H54 (cell line): ENCODE data around the gene C10orf71.

Source experiments
- DNase-seq: peaks from one replicate; pipeline ENCODE4 v3.0.0; 2011; ENCODE audit warnings: low spot score, mixed read lengths; ENCODE audit not compliant: insufficient read length
- FAIRE-seq: peaks from 3 replicates; lab custom pipeline; 2011; peaks lifted over from hg19 to GRCh38; lab: Jason Lieb, UNC
- POLR2A ChIP-seq: IDR thresholded peaks from 2 replicates; pipeline ENCODE4 v1.6.1; 2011; ENCODE audit warnings: low read depth, mild to moderate bottlenecking, low read length

C10orf71 gene, protein sequence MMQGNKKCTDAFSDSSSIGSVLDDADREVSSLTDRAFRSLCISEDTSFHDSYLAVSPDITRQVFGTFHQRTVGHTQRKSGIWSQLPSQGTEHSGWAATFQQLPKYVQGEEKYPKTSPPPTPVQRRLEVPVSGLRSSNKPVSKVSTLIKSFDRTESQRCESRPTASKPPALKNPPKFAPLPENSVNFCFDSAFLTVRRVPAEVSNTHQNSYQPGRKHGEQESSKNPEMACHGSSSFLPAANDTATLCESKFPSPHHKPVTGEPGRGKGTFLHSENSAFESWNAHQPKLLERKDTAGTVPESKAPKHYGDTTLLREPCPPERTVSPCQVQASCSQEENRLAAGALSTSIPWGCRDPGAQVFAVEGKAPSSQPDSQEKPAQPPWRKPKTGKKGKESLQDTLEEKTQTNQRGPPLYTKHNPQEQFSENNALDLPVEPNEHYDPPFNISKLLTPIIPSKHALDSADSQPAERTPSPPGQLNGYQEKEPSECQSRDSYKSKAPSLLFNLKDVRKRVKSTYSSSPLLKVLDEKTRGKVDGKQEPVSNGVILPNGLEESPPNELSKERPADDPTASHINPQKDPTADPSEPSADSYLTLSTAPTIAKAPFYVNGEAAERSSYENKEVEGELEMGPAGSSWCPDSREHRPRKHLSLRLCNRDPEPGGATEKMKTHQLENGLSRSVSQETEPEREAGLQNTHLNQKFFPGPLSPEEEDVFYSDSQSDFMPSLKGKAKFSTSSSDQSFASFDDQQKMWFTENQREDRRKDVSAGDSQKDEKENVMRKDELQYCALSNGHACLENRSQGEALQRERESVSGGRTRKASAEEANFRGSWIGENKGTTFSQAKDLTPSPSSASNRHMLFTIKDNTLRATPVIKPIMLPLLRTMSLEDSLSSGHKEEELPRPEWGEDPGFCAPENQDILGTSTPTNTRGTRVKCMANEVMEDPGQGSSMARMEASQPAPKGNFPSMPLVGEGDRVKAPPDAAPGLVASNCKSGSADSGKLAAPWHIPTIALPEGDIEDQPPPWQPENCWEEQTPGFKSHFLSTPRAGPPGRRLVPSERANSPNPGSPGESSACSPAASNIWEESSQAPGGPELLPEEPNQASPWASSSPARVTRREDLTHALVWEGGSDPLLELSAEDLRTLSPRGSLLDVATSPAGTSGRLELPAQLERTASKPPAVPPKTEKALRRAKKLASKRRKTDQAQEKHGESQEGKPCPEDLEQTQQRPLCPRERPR (N-terminal part only)

DNA sequence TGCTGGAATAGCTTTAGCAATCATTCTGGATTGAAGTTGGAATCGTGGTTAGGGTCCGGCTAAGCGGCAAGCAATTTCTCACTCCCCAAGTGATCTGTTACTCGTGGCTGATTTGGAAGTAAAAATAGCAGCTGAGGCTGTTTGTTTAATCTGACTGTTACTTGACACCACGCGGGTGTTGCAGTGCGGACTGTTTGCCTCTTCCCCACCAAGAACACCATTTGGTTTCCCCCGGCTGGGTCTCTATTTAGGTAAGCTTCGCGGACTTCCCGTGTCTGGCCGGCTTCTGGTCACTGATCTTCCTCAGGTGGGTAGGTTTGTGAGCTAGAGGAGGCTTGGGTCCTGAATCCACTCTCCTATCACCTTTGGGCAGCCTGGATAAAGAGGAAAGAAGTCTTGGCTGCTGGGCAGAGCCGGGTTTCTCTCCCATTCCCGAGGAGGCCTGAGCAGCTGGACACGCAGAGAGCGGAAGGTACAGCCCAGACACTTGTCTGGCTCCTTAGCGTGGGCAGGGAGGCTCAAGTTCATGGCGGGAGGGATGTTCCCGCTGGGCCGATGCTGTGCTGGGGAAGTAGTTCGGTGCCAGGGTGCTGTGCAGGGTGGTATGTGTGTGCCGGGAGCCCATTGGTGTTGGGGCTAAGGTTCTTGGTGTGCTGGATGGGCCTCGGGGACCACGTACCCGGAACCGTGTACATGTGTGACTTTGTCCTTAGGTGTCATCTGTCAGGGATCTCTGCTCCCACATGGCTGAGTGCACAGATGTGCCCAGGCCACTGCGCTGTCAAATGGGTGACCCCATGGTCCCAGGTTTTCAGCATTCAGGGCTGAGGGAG lies at the start of gene C10orf71:
C10orf71 (plus strand) TSS at position 188 of the 833 bp plus-strand sequence. CDS start 23,376 bp downstream, outside the sequence.
- no peak for FAIRE-seq
- no peak for TF ChIP-seq POLR2A
- DNase-seq = no peak

DNA sequence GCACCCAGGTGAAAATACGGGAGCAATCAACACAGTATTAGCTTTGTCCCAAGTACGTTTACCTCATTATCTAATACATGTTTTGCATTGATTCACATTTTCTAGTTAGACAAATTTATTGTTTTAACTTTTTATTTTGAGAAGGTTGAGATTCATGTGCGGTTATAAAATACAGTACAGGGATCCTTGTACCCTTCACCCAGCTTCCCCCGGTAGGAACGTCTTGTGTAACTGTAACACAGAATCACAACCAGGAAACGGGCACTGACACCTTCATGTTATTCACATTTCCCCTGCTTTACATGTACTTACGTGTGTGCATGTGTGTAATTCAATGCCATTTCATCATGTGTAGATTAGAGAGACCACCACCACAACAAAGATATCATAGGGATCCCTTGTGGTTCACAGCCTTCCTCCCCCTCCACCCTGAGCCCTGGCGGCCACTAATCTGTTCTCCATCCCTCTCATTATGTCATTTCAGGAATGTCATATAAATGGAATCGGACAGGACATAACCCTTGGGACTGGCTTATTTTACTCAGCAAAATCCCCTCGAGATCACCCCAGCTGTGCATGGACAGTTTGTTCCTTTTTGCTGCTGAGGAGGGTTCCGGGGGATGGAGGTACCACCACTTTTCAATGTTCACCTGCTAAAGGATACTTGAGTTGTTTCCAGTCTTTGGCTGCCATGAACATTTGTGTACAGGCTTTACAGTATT lies 46.5 kb upstream of the C10orf71 start:
- FAIRE-seq = no peak
- TF ChIP-seq POLR2A = no peak
- no peak for DNase-seq

DNA sequence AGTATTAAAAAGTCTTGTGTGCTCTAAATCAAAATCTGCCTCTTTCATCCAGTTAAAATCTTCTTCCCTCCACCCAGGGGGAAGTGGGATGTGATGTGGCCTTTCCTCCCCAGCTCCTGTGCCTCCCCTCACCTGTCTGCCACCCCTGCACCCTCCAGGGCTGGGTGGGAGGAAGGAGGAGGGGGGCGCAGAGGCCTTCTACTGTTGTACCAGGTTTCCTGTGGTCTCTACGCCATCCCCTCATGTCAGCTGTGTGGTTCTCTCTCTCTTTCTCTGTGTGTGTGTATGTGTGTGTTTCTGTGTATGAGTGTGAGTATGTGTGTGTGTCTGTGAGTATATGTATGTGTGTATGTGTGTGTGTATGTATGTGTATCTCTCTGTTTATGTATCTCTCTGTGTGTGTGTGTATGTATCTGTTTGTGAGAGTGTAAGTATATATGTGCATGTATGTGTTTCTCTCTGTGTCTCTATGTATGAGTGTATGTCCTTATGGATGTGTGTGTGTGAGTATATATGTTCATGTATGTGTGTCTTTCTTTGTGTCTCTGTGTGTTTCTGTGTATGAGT lies 45.5 kb upstream of the C10orf71 start:
- no peak for TF ChIP-seq POLR2A
- FAIRE-seq (no peak), DNase-seq (no peak)

DNA sequence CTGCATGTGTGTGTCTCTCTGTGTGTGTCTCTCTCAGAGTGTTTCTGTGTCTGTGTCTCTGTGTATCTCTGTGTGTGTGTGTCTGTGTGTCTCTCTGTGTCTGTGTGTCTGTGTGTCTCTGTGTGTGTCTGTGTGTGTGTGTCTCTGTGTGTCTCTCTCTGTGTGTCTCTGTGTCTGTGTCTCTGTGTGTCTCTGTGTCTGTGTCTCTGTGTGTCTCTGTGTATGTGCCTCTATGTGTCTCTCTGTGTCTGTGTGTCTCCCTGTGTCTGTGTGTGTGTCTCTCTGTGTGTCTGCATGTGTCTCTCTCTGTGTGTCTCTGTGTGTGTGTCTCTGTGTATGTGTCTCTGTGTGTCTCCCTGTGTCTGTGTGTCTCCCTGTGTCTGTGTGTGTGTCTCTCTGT lies 44.8 kb upstream of the C10orf71 start:
- FAIRE-seq (no peak), DNase-seq (no peak)
- TF ChIP-seq POLR2A = no peak

DNA sequence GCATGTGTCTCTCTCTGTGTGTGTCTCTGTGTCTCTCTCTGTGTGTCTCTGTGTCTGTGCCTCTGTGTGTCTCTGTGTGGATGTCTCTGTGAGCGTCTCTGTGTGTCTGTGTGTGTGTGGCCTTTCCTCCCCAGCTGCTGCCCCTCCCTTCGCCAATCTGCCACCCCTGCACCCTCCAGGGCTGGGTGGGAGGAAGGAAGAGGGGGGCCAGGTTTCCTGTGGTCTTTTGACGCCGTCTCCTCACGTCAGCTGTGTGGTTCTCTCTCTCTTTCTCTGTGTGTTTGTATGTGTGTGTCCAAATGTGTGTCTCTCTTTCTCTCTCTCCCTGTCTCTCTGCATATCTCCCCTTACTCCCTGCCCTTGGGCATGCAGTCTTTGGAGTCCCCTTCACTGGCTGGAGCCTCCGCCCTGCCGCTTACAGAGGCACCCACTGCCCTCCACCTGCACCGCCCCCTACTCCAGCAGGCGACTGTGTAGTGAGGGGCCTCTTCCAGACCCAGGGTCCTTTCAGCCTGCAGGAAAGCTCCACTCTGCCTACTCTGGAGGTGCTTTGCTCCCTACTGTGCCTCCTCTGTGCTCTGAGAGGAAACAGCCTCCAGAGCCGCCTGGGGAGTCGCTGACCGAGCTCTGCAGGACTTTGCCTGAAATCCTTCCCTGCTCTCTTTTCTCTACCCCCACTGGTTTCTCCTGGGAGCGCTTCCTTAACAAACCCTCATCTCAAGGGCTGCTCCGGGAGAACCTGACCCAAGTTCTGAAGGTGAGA lies 44.2 kb upstream of the C10orf71 start:
- DNase-seq (no peak), FAIRE-seq (no peak)
- TF ChIP-seq POLR2A = no peak

DNA sequence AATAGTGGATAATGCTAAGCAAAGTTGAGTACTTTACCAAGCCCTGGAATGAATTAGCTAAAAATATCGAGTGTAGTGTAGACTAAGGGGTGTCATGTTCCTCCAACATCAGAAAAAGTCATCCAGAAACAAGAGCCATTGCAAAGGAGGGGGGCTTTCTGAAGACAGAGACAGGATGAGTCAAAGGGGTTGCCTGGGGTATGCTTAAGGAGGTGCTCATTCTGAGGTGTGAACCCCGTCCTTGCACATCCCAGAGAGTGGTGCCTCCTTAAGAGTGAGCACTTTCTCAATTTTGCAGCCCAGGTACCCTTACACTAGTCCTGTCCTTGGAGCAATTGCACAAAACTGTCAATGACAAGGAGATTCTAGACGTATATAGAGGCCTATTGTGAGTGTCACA lies 43.1 kb upstream of the C10orf71 start:
- TF ChIP-seq POLR2A = no peak
- FAIRE-seq = no peak
- DNase-seq = no peak

DNA sequence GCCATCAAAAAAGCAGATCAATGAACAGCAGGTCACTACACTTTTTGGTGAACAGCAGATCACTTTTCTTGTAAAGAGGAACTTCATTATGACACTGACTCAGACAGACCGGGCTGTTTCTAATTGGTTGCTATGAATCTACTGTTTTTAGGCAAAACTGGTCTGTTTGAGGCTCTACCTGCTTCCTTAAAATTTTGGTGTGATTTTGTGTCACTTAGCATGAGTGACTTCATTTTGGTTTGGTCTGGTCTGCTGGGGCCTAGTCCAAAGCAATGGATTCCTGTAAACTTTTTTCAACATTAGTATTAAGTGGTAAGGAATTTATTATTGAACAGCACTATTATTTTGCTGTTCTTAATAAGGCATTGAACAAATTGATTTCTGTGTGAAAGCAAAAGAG lies 41.8 kb upstream of the C10orf71 start:
- TF ChIP-seq POLR2A = no peak
- DNase-seq (no peak), FAIRE-seq (no peak)

DNA sequence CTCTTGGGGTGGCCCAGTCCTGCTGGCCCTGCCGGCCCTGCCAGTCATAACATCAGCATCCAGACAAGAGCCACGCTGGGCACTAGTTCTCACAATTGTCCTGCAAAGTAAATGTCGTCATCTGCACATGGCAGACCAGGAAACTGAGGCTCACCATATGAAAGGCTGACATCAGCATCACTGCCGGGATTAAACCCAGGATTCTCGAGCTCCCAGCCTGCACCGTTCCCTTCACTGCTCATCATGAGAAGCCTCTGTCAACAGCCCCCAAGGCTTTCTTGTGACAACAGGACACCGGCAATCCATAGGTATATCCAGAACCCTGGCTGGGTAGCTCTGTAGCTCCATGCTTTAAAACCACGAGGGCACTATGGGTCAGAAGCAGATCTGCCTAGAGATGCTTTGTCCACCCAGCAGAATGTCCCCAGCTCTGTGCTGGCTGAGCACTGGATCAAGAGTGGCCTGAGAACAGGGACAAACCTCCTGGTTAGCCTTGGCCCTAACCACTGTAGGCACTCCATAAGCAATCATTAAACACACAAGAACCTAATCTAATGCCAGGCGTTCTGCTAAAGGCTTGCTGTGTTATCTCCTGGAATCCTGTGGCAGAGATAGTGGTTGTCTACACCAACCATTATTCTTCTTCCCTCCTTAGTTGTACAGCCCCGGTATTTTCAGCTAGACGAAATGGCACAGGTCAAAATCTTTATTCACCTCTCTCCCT lies 41.2 kb upstream of the C10orf71 start:
- no peak for TF ChIP-seq POLR2A
- FAIRE-seq (no peak), DNase-seq (no peak)

DNA sequence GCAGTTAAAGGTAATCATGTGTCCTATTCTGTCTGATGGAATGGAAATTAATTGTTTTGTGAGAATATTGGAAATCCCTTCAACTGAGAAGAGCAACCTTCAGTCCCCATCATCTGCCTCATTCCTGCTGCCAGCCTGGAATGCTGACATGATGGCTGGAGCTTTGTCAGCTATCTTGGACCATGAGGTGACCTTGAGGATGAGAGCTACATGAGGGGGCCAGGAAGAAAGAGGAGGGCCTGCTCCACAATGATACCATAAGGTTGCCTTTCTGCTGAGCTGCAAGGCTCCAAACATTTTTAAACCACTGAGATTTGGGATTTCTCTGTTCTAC lies 40.7 kb upstream of the C10orf71 start:
- TF ChIP-seq POLR2A = no peak
- FAIRE-seq (no peak), DNase-seq (no peak)

DNA sequence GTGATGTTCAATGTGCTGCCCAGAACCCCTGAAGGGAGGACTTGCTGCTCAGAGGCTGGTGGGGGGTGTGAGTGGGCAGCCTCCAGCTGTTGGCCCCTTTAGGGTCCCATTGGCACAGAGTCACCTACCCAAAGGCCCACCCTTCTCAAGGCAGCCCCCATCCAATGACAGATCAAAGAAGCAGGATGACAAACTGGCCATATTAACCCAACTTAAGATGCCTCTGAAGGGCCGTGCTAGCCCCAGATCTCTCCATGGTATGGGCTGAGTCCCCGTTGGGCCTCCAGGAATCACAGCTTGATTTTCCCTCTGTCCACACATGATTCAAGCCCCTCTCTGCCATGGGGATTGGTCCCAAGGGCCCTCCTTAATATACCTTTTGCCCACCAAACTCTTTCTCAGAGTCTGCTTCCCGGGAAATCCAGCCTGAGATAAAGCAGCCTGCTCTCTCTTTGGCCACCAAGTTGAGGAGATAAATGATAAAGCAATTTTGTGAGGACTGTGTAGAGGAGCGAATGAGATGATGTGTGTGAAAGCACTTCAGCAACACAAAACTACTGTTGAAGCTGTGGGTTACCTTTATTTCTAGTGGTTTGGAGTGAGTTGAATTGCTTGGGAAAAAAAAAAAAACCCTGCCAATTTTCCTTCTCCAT lies 38.2 kb upstream of the C10orf71 start:
- DNase-seq (no peak), FAIRE-seq (no peak)
- TF ChIP-seq POLR2A = no peak
